Testis (tissue), 2 donors: Measurements from ENCODE around the gene BCL11A.

Experiments
- POLR2A ChIP-seq: fragments of 450-650 bp; IDR thresholded peaks from one replicate; pipeline ENCODE4 v1.6.1; 2017; ENCODE audit warnings: antibody characterized with exemption, mild to moderate bottlenecking, moderate library complexity
- TF ChIP-seq, protein P1 (sequence below), 3 experiments: fragments of 450-650 bp in 2 of 3; fragments of 200-600 bp in 1 of 3; sonication (generic) in 1 of 3; IDR thresholded peaks; one replicate each; pipeline ENCODE4 v1.5.1; 2016 to 2019; ENCODE audit warnings: antibody characterized with exemption in 3 of 3, mild to moderate bottlenecking in 2 of 3, moderate library complexity in 1 of 3

DNA sequence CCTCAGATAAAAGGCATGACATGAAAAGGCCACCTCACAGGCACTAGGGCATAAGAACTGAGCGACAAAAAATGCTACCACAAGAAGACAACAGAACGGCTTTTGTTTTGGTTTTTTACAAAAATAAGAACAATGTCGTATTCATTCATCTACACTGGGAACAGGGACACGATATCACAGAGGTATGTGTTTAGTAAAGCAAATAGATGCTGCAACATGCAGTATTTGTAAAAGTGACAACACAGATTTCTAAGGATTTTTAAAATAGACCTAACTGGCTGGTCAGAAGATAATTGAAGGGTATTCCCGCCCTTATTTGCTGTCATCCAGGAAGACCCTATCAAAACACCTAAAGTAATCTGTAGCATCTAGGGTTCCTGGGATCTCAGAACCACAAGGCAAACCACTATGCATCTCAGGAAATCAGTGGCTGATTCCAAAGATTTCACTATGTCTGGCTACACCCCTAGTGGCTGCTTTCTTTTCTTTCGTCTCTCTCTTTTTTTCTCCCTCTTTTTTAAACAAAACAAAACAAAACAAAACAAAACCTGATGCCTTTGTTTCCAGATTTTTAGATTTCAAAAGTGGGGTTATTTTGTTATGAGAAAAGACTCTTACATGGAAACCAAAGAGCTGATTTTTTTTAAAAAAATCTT is 97.2 kb downstream of the BCL11A start:
- TF ChIP-seq, protein P1, sequence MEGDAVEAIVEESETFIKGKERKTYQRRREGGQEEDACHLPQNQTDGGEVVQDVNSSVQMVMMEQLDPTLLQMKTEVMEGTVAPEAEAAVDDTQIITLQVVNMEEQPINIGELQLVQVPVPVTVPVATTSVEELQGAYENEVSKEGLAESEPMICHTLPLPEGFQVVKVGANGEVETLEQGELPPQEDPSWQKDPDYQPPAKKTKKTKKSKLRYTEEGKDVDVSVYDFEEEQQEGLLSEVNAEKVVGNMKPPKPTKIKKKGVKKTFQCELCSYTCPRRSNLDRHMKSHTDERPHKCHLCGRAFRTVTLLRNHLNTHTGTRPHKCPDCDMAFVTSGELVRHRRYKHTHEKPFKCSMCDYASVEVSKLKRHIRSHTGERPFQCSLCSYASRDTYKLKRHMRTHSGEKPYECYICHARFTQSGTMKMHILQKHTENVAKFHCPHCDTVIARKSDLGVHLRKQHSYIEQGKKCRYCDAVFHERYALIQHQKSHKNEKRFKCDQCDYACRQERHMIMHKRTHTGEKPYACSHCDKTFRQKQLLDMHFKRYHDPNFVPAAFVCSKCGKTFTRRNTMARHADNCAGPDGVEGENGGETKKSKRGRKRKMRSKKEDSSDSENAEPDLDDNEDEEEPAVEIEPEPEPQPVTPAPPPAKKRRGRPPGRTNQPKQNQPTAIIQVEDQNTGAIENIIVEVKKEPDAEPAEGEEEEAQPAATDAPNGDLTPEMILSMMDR (IDR thresholded peaks at IDR 0.05), result no peak
- no peak for TF ChIP-seq POLR2A
